Fibroblast of lung (primary cell): ENCODE data around the gene KIAA1958. TPM values are rescaled to one million over a fixed set of nuclear protein-coding genes. Genes with fewer than 3 reads are reported as not detected.

Experiments used
- DNase-seq, 2 donors: peaks; one replicate each; pipeline versions ENCODE4 v3.0.0 to v3.0.0-alpha.2; 2010; ENCODE audit warnings: low read depth in 2 of 2
- H2AFZ ChIP-seq: 2 replicates; pipeline ENCODE4 v1.5.1; 2012; ENCODE audit warnings: low read length, control low read depth, inconsistent platforms
- H3K27ac ChIP-seq: 2 replicates; pipeline ENCODE4 v1.5.1; 2011; ENCODE audit warnings: low read length, control low read depth; ENCODE audit not compliant: insufficient read depth
- H3K27me3 ChIP-seq: 2 replicates; pipeline ENCODE4 v1.5.1; 2011; ENCODE audit warnings: mild to moderate bottlenecking, low read length; ENCODE audit not compliant: control insufficient read depth, insufficient read depth
- H3K36me3 ChIP-seq: 2 replicates; pipeline ENCODE4 v1.5.1; 2011; ENCODE audit warnings: low read length; ENCODE audit not compliant: control insufficient read depth, insufficient read depth
- H3K4me1 ChIP-seq: 2 replicates; pipeline ENCODE4 v1.5.1; 2011; ENCODE audit warnings: low read length; ENCODE audit not compliant: control insufficient read depth, insufficient read depth; ENCODE audit errors: extremely low read depth
- H3K4me2 ChIP-seq: 2 replicates; pipeline ENCODE4 v1.5.1; 2011; ENCODE audit warnings: low read length, control low read depth; ENCODE audit not compliant: insufficient read depth; ENCODE audit errors: extremely low read depth
- H3K4me3 ChIP-seq, 4 experiments: fragments of 200-600 bp in 1 of 4; sonication (generic) in 1 of 4; replicated peaks in 1 of 4; 2 replicates each; pipeline ENCODE4 v1.5.1; 2011 to 2016; ENCODE audit warnings: low read length in 4 of 4, low read depth in 3 of 4, mild to moderate bottlenecking in 3 of 4, control low read depth in 2 of 4, inconsistent platforms in 1 of 4, mixed read lengths in 1 of 4; ENCODE audit not compliant: insufficient read depth in 1 of 4; ENCODE audit errors: control extremely low read depth in 1 of 4
- H3K79me2 ChIP-seq: 2 replicates; pipeline ENCODE4 v1.5.1; 2012; ENCODE audit warnings: mild to moderate bottlenecking, low read length, inconsistent platforms; ENCODE audit not compliant: control insufficient read depth, insufficient read depth
- H3K9ac ChIP-seq: 2 replicates; pipeline ENCODE4 v1.5.1; 2011; ENCODE audit warnings: mild to moderate bottlenecking, low read length, control low read depth; ENCODE audit not compliant: insufficient read depth
- H3K9me3 ChIP-seq: 2 replicates; pipeline ENCODE4 v1.5.1; 2012; ENCODE audit warnings: low read depth, low read length; ENCODE audit not compliant: control insufficient read depth, insufficient read depth
- H4K20me1 ChIP-seq: 2 replicates; pipeline ENCODE4 v1.5.1; 2011; ENCODE audit warnings: low read length; ENCODE audit not compliant: control insufficient read depth, insufficient read depth; ENCODE audit errors: extremely low read depth
- EZH2 ChIP-seq: IDR thresholded peaks from 2 replicates; pipeline ENCODE4 v1.5.1; 2012; ENCODE audit warnings: low read length, control low read depth, mild to moderate bottlenecking; ENCODE audit errors: missing control alignments
- polyA plus RNA-seq, 2 donors: library from polyadenylated mRNA; depleted of rRNA in 1 of 2; stranded (reverse) in 1 of 2; unstranded in 1 of 2; fragments of >200 nt; gene quantifications; 2 replicates each; pipeline ENCODE4 v1.2.1, GENCODE V29; 2011 to 2012; ENCODE audit warnings: missing spikeins in 1 of 2
- total RNA-seq: library from RNA; depleted of rRNA; stranded (reverse); fragments of >200 nt; gene quantifications from 2 replicates; pipeline ENCODE4 v1.2.1, GENCODE V29; 2014
- TF ChIP-seq, protein P1 (sequence below), 2 donors: IDR thresholded peaks in 1 of 2; conservative IDR thresholded peaks in 1 of 2; 1 replicate in 1 of 2; 2 replicates in 1 of 2; pipeline ENCODE4 v1.5.1; 2011 to 2012; ENCODE audit warnings: low read length in 2 of 2, control low read depth in 1 of 2, inconsistent platforms in 1 of 2, low read depth in 1 of 2, mild to moderate bottlenecking in 1 of 2

Gene KIAA1958
- total and polyA plus RNA-seq, 2 donors (not counting 1 experiment from before 2014, with no cell fraction given): 0.75 to 3.0 TPM

DNA sequence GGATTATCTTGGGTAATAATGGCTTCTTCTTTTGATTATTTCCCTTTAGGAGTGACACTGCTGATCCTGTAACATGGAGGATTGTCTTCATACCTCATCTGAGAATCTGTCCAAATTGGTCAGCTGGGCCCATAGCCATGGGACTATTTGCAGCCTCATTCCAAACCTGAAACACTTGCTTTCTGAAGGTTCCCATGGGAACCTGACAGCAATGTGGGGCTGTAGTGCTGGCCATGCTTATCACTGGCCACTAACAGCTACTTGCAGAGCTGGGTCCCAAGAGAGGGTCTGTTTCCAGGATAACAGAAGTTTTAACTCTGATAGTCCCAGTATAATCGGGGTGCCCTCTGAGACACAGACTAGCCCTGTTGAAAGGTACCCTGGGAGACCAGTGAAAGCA lies 87.4 kb downstream of the KIAA1958 start:
- Histone ChIP-seq H3K27me3 (no peaks in the 10 kb centered on the region), H2AFZ (no peak overlapping the region), H3K27ac (no peak overlapping the region), H3K36me3 (no peaks in the 10 kb centered on the region), H3K4me1 (no peaks in the 10 kb centered on the region), H3K9ac (no peak overlapping the region), H3K9me3 (no peaks in the 10 kb centered on the region), H3K79me2 (no peaks in the 10 kb centered on the region), H4K20me1 (no peaks in the 10 kb centered on the region), H3K4me3 (no peak overlapping the region), H3K4me2 (no peak overlapping the region)
- DNase-seq: no peak
- TF ChIP-seq, protein P1, sequence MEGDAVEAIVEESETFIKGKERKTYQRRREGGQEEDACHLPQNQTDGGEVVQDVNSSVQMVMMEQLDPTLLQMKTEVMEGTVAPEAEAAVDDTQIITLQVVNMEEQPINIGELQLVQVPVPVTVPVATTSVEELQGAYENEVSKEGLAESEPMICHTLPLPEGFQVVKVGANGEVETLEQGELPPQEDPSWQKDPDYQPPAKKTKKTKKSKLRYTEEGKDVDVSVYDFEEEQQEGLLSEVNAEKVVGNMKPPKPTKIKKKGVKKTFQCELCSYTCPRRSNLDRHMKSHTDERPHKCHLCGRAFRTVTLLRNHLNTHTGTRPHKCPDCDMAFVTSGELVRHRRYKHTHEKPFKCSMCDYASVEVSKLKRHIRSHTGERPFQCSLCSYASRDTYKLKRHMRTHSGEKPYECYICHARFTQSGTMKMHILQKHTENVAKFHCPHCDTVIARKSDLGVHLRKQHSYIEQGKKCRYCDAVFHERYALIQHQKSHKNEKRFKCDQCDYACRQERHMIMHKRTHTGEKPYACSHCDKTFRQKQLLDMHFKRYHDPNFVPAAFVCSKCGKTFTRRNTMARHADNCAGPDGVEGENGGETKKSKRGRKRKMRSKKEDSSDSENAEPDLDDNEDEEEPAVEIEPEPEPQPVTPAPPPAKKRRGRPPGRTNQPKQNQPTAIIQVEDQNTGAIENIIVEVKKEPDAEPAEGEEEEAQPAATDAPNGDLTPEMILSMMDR (conservative IDR thresholded peaks at IDR 0.05 in 1 of 2, IDR thresholded peaks at IDR 0.05 in 1 of 2; ENCODE audit: low read depth in 1 of 2, low read length in 2 of 2): no peak
- no peak for TF ChIP-seq EZH2

DNA sequence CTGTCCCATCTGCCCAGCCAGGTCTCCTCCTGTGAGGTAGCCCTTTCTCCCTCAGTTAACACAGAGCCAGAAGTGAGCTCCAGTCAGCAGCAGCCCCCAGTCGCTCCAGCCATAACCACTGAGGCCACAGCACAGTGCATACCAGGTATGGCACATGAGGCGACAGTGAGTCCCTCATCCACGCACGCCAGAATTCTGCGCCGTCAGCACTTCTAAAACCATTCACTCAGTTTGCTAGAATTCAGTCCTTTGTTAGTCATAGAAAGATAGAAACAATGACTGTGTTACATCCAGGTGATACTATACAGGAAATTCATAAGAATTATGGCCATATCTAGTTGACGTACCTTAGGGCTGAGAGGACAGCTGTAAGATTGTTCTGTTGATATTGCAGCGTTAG lies 88.5 kb downstream of the KIAA1958 start:
- H3K4me1 ChIP-seq: no peaks in the 10 kb centered on the region
- DNase-seq: no peak
- no peaks in the 10 kb centered on the region for H3K36me3 ChIP-seq
- TF ChIP-seq EZH2: no peak
- H3K9ac ChIP-seq: no peak overlapping the region
- H3K4me3 ChIP-seq: no peak overlapping the region
- no peak overlapping the region for H3K4me2 ChIP-seq
- H3K27me3 ChIP-seq: no peaks in the 10 kb centered on the region
- no peaks in the 10 kb centered on the region for H4K20me1 ChIP-seq
- no peak overlapping the region for H3K27ac ChIP-seq
- H2AFZ ChIP-seq: no peak overlapping the region
- no peaks in the 10 kb centered on the region for H3K9me3 ChIP-seq
- H3K79me2 ChIP-seq: no peaks in the 10 kb centered on the region

DNA sequence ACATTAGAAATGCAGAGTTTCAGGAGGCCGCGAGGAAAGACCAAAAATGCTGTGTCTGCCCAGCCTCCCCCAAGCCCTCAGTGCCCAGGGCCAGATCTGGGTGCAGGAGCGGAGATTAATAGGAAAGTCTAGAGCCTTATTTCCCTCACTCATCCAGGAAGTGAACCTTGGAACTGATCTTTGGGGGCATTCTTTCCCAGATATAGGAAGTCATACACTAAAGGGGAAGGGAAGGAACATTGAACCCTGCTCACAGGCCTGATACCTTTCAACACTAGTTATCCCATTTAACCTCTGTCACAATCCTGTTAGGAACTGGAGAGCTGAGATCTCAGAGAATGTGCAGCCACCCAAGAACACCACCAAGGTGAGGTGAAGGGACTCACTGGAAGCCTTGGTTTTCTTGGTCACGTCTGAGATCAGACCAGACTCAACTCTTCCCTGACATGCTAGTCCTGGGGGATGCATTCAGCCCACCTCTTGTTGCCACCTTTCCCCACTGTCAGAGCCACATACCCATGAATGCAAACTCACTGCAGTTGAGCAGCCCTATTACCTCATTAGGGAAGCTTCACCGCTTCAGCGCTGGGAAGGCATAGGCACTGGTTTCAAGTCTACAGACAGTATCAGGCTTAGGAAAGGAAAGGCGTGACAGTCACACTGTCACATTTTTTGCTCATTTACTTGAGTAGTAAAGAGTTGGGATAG lies 95.0 kb downstream of the KIAA1958 start:
- Histone ChIP-seq H3K4me2 (no peak overlapping the region), H3K79me2 (no peaks in the 10 kb centered on the region), H3K9me3 (no peaks in the 10 kb centered on the region), H3K27ac (no peak overlapping the region), H3K4me3 (no peak overlapping the region), H3K9ac (no peak overlapping the region), H3K36me3 (no peaks in the 10 kb centered on the region), H3K4me1 (no peaks in the 10 kb centered on the region), H2AFZ (no peak overlapping the region), H4K20me1 (no peaks in the 10 kb centered on the region), H3K27me3 (no peaks in the 10 kb centered on the region)
- TF ChIP-seq EZH2: no peak
- TF ChIP-seq, protein P1 (conservative IDR thresholded peaks at IDR 0.05 in 1 of 2, IDR thresholded peaks at IDR 0.05 in 1 of 2; ENCODE audit: low read depth in 1 of 2, low read length in 2 of 2): no peak
- DNase-seq: no peak
